Effector CD8-positive, alpha-beta T cell (primary cell): ENCODE measurements around the gene CIB1.
"Not testable (repeated sequence)": the region's sequence is repeated elsewhere in the genome, so short reads cannot be mapped to it uniquely, and the experiment has no call there.

Experiments
- DNase-seq: peaks from one replicate; lab custom pipeline; 2025; lab: John Stamatoyannopoulos, UW
- total RNA-seq, 4 experiments: gene quantifications; one replicate each; lab custom pipeline; 2026; lab: John Stamatoyannopoulos, UW

CIB1 gene
- total RNA-seq = 110 to 160 (median 125) reads per million in 4 experiments

DNA sequence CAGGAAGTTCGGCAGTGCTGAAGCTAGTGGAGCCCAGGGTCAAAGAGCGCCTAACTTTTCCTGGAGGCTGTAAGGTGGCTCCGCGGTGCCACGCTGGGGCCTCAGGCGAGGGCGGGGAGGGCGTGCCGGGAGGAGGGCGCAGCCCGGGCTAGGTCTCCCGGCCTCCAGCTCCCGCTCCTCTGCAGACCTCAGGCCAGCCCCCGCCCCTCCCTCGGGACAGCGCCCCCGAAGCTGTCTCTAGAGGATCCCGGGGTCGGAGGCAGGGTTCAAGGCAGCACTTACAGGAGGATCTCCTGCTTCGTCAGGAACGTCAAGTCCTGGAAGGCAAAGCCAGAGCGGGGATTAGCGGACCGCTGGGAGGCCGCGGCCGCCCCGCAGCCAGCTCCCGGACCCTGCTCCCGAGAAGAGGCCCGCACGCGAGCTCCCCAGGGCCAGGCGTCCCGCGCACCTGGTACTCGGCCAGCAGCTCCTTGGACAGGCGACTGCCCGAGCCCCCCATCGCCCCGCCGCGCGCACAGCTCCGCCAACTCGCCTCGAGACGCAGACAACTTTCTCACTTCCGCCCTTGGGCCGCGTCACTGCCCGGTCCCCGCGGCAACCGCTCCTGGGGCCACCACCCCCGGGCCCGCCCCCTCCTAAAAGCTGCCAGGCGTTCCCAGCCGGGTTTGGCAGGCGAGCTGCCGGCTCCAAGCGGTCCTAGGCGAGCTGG lies at the start of gene CIB1:
CIB1 (minus strand) TSS at position 555 of the 709 bp plus-strand sequence; CDS start at position 499, 56 bp downstream.
- peak; percentile 42 for DNase-seq

DNA sequence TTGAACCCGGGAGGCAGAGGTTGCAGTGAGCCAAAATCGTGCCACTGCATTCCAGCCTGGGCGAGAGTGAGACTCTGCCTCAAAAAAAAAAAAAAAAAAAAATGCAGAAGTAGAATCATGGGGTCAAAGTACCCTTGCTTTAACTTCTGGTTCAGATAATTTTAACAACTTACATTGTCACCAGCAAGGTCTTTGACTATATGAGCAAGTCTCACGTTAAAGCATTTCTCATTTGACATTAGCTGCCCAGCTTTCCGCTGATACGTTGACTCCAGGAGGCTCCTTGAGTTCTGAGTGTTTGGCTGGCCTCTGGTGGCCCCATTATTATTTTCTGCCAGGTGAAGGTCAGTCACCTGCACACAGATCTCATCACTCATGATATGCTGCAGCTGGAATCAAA lies 47.9 kb upstream of the CIB1 start:
- not testable (repeated sequence) for DNase-seq

DNA sequence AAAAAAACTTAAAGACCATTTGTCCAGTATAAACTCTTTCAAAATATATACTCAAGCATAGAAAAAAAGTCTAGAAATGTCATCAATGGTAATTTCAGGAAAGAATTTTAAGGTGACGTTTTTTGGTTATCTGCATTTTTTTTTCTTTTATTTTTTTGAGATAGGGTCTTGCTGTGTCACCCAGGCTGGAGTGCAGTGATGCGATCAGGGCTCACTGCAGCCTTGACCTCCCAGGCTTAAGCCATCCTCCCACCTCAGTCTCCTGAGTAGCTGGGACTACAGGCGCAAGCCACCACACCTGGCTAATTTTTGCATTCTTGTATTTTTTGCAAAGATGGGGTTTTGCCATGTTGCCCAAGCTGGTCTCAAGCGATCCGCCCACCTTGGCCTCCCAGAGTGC lies 47.0 kb upstream of the CIB1 start:
- DNase-seq = not testable (repeated sequence)

DNA sequence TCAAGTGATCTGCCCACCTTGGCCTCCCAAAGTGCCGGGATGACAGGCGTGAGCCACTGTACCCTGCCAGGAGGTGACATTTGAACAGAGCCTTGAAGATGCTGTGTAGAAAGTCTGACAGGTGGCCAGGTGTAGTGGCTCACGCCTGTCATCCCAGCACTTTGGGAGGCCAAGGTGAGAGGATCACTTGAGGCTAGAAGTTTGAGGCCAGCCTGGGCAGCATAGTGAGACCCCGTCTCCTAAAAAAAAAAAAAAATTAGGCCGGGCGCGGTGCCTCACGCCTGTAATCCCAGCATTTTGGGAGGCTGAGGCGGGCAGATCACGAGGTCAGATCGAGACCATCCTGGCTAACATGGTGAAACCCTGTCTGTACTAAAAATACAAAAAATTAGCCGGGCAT lies 44.7 kb upstream of the CIB1 start:
- DNase-seq = not testable (repeated sequence)

DNA sequence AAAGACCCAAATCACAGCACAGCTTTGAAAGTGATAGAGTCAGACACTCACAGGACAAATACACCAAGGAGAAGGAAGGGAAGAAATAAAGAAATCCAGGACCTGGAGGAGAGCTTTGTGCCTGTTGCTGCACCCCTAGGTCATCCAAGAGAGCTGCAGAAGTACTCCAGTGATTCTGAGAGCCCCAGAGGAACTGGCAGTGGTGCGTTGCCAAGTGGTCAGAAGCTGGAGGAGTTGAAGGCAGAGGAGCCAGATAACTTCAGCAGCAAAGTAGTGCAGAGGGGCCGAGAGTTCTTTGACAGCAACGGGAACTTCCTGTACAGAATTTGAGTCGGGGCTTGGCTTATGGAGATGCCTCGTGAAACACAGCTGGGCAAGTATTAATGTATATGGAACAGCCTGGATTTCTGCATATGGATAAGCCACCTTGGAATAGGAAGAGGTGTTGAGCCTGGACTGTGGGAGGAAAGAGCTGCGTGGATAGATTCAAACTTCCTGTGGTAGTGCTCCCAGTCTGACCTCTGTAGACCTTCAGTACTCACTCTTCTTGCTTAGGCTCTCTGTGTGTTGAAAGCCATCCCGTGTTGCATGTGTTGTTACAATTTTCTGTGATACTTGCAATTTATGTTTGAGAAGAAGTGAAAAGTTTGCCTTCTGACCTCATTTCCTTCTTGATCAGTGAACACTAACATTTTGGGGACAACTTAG lies 37.9 kb upstream of the CIB1 start:
- DNase-seq = no peak

DNA sequence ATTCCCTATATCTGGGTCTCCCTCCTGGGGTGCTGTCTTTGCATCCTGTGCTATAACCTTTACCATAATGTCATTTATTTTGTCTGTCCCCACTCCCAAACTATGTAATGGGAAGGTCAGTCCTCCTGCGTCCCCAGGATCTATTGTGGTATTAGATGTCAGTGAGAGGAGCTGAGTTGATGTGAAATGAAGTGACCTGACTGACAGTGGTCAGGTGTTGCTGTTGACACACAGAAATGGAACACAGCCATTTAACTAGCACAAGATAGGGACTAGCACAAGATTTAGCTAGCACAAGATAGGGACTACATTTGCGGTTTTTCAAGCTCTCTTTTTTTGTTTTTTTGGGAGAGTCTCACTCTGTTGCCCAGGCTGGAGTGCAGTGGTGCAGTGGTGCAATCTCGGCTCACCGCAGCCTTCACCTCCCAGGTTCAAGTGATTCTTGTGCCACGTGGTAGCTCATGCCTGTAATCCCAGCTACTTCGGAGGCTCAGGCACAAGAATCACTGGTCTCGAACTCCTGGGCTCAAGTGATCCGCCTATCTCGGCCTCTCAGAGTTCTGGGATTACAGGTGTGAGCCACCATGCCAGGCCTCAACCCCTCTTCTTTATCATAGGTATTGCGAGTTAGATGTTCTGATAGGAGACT lies 36.9 kb upstream of the CIB1 start:
- DNase-seq = no peak

DNA sequence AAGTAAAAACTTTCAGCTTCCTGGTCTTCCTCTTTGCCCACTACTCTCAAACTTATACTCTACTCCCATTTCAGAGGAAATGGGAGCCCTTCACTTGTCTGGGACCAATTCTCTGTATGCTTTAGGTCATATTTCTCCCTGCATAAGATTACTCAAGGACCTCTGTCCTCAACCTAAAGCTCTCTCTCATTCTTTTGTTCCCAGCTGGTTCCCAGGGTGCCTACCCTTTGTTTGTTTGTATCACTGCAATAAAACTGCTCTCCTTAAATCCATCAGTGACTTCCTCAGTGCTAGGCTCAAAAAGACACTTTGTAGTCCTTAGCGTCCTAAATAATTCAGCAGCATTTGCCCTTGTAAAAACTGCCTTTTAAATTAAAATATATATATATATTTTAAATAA lies 34.7 kb upstream of the CIB1 start:
- DNase-seq = no peak

DNA sequence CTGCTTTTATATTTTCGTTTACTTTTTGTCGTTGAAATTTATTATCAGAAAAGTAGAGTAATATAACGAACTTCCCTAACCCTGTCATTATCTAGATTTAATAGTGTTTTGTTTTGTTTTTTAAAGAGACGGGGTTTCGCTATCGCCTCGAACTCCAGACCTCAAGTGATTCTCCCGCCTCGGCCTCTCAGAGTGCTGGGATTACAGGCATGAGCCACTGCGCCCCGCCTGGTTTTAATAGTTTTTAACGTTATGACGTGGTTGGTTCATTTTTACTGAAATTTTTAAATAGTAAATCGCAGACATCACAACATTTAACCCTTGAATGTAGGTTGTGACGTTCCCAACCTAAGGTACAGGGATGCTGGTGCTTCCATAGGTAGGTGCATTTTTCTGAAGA lies 32.7 kb upstream of the CIB1 start:
- DNase-seq = no peak

DNA sequence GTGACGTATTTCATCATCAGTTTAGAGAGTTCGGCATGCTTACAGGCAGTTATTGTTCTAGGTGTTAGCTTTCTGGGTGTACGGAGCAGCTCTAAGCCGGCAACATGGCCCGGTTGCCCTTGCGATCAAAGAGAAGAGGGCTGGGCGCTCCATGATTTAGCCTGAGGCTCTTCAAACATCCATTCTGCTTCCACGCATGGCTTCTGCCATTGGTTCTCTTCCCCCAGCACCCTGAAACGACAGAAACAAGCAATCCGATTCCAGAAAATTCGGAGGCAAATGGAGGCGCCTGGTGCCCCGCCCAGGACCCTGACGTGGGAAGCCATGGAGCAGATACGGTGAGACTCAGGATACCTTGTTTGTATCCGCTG lies 32.3 kb upstream of the CIB1 start:
- DNase-seq = peak; percentile 44

DNA sequence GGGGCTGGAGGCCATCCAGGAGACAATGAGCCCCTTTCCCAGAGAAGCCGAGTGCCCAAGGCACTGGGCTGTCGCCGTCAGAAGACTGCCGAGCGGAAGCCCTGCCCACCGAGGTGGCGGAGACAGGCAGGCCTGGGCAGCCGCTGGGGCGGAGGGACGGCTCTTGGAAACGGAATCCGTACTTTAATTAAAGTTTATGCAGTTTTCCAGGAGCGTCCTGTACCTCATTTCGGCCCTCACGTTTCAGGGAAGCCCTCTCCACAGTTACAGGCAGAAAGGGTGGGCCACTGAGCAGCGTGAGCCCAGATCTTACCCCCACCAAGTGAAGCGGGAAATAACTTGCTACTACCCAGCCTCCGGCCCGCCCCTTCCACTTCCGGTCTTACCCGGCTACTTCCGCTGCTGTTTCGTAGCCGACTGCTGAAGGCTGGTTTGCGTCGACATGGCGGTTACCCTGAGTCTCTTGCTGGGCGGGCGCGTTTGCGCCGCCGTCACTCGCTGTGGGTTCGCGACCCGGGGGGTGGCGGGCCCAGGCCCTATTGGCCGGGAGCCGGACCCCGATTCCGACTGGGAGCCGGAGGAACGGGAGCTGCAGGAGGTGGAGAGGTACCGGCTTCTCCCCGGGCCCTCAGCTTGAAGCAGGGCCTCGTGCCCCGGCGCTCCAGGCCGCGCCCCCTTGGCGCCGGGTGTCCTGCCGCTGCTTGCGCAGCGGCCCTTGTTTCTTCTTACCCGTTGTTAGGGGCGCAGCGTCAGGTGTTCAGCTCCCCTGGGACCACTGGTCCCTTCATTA lies 31.7 kb upstream of the CIB1 start, which contains the start of gene NGRN:
NGRN (plus strand) TSS at position 402 of the 790 bp plus-strand sequence; CDS start at position 443, 41 bp downstream.
- peak; percentile 74 for DNase-seq

DNA sequence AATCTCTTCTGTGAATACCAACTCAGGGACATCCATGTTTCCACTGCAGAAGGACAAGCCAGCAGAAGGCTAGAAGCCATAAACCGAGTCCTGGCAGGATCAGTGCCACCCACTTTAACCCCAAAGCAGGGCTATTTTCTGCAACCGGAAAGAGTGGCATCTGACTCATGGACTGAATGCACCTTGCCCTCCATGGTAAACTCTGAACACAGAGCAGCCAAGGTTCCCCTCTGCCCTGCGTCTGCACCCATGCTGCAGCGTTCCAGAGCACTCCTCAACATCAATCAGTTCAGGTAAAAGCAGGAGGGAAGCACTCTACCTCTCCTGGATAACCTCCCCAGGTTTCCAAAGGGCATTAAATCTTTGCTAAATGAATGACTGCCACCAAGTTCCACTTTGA lies 30.9 kb upstream of the CIB1 start:
- no peak for DNase-seq

DNA sequence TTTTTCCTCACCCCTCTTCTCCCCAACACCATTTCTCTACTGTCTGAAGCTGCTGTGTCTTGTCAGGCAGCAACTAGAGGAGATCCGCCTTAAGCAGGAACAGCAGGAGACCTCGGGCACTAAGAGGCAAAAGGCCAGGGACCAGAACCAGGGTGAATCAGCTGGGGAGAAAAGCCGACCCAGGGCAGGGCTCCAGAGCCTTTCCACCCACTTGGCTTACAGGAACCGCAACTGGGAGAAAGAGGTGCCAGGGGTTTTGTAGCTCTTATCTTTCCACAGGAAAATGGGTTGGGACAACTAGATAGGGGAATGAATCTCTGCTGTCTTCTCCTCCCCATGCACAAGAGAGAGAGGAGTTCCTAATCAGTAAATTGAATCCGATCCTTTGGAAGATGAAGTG lies 28.7 kb upstream of the CIB1 start:
- DNase-seq = no peak

DNA sequence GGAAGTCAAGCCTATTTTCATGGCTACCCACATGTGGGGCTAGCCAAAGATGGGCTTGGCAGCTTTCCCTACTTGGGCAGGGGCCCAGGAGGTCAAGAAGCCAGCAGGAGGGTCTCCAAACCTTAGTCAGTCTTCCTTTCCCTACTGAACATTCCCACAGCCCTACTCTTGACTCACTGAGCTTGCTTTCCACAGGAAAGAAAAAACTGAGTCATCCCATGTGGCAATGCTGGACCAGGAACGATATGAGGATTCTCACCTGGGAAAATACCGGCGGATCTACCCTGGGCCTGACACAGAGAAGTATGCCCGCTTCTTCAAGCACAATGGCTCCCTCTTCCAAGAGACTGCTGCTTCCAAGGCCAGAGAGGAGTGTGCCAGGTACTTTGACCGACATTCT lies 28.1 kb upstream of the CIB1 start:
- DNase-seq = no peak

DNA sequence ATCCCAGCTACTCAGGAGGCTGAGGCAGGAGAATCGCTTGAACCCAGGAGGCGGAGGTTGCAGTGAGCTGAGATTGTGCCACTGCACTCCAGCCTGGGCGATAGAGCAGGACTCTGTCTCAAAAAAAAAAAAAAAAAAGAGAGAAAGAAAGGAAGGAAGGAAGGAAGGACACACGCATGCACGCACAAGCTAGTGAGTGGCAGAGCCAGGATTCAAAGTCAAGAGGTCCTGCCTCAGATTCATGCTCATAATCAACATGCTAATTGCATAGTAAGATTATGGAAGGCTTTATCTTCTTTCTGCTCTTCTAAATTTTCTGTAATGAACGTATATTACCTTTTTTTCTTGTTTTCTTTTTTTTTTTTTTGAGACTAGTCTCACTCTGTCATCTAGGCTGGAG lies 27.0 kb upstream of the CIB1 start:
- not testable (repeated sequence) for DNase-seq

DNA sequence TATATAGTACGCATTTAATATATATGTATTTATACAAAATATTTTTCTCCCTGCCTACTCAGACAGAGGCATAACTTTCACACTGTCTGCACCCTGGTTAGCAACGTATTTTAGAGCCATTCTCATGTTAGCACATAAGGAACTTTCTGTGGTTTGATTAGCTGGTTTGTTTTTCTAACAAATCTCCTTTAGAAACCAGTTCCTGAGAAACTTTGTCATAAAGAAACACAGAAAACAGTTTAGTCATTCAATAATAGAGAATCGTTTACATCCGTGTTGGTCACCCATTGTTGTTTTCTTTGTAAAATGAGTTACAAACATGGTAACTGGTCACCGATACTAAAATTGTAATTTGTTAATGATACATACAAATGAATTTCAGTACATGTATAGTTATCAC lies 25.8 kb upstream of the CIB1 start:
- DNase-seq = no peak

DNA sequence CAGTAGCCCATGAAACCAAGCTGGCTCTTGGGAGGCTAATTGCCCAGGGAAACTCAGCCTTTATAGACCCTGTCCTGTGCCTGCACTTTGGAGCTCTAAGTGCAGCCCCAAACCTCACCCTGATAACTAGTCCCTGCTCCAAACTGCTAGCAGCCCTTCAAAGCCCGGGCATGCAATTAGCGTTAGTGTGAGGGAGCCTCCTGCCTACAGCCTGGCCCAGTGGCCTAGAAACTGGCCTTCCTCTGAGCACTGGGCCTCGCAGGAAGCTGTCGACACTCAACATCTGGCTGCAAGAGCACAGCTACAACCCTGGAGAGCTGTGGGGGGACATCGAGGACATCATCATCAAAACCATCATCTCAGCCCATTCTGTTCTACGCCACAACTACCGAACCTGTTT lies 24.0 kb upstream of the CIB1 start:
- DNase-seq = no peak

DNA sequence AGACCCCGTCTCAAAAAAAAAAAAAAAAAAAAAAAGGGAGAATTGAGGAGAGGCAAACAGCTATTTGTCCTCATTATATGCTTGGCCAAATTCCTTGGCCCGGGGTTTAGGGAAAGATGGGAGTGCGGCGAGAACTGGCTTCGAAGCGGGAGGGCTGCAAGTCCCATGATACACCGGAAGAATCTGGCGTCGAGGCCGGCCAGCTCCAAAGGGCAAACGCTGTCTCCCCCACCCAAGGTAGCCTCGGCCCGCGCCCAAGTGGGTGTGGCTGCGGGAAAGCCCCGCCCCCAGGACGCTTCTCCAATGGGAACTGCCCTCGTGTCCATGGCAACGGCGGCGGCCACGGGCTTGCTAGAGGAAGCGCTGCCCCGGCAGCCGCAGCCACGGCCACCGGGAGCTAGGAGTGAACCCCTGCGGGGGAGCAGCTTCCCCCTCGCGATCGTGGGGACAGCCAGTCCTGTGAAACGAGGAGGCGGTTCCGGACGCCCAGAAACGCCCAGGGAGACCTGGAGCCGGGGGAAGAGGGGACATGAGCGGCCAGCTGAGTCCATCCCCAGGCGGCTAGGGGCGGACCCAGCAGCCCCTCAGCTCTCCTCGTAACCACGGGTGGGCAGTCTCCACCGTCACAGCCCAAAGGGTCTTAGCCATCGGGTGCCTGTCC lies 15.6 kb upstream of the CIB1 start, which contains the start of gene TTLL13:
TTLL13 (plus strand) TSS at position 354 of the 661 bp plus-strand sequence. CDS start 1,075 bp downstream, outside the sequence.
- no peak for DNase-seq

DNA sequence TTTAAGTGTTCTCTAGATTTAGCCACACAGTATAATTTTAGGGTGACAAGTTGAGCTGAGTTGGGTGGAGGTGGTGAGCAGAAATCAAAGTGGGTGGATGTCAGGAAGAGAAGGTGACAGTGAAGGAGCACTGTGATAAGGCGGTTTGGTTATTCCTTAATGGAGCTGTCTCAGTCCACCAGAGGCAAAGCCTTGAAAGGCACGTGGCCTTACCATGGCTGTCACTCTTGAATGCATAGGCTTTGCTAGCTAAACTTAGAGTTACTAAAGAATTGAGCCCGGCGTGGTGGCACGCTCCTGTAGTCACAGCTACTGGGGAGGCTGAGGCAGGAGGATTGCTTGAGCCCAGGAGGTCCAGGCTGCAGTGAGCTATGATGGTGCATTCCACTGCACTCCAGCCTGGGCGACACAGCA lies 15.1 kb upstream of the CIB1 start:
- DNase-seq = no peak

DNA sequence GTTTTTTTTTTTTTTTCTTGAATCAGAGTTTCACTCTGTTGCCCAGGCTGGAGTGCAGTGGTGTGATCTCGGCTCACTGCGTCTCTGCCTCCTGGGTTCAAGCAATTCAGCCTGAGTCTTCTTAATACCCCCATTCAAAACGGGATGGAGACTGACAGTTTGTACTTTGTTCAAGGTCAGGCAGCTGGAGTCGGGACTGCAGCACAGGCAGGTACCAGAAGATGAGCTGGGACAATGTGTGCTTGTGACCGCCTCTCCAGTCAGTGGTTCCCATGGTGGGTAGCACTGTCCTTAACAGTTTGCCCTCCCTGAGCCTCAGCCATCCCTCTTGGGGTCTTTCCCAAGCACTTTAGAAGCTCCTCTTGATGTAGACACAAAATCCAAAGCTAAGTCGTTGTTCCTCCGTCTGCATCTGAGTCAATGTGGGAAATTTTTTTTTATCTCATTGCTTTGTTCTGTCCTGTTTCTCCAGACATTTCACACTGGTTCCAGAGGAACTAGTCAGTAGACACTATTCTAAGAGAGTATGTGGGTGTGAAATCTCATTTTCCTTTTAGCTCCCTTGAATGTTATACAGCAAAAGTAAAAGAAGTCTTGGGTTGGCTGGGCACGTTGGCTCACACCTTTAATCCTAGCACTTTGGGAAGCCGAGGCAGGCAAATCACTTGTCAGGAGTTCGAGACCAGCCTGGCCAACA lies 10.3 kb upstream of the CIB1 start:
- no peak for DNase-seq

DNA sequence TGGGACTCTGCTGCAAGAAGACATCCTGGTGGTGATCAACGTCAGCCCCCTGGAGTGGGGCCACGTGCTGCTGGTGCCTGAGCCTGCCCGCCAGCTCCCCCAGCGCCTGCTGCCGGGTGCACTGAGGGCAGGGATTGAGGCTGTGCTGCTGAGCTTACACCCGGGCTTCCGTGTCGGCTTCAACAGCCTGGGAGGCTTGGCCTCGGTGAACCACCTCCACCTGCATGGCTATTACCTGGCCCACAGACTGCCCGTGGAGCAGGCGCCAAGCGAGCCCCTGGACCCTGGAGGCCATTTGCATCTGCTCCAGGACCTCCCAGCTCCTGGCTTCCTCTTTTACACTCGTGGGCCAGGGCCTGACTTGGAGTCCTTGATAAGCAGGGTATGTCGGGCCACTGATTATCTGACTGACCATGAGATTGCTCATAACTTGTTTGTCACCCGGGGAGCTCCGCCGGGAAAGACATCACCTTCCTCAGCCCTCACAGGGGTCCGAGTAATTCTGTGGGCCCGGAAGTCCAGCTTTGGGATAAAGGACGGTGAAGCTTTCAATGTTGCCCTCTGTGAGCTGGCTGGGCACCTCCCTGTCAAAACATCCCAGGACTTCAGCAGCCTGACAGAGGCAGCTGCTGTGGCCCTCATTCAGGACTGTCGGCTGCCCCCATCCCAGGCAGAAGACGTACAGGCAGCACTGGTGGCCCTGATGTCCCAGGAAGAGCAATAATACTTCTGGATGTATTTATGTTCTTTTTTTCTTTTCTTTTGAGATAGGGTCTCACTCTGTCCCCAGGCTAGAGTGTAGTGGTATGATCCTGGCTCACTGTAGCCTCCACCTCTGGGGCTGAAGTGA lies 7.8 kb upstream of the CIB1 start:
- DNase-seq = no peak
